Measurements from ENCODE around the gene MVB12B. TPM values are rescaled to one million over a fixed set of nuclear protein-coding genes. Genes with fewer than 3 reads are reported as not detected.

MVB12B gene
- total RNA-seq, 1 donor from 2014 or later, result 26.5 TPM

DNA sequence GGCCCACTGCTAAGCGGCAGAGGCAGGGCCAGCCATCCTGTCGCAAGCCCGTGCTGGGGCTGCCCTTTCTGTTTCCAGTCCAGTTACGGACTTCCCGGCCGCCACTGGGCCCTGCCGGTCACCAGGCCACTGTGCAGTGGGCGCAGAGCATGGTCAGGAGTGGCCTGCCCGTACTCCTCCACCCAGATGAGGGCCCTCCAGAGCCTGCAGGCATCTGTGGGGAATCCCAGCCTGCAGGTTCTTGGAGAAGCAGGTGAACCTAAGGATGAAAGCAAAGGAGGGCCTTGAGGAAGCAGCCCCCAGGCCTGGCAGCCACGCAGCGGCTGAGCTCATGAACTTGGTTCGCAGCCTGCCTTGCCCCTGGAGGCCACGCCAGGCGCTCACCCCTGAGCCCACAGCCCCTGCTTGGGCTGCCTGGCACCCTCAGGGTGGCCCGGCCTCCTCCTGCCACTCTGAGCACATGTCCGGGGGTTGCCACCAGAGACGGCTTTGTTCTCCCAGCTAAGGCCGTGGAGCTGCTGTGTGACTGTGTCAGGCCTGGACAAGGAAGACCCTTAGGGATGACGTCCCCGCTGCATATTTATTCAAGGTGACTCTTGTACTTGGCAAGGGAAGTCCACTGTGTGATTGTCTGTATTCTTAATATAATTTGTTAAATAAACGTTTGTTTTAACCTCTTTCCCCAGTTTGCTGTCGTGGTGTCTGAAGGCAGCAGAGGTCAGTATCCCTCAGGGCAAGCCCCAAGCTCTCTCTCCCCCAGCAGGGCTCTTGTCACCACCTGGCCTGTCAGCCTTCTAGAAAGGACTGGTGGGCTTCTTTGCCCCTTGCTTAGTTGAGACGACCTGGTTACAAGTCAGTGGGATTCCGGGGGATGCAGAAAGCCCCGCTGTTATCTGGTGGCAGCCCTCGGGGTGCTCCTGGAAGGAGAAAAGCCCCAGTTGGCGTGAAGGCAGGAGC is 180.0 kb downstream of the MVB12B start:
- DNase-seq, result no peak

GRCh38 chr9:126507318-126508109 is 180.9 kb downstream of the MVB12B start:
- DNase-seq, result no peak

GRCh38 chr9:126508171-126508591 is 181.6 kb downstream of the MVB12B start:
- no peak for DNase-seq

- DNase-seq, result no peak
Observed at GRCh38 chr9:126508928-126509327, 182.3 kb downstream of the MVB12B start.

GRCh38 chr9:126509718-126510117 is 183.1 kb downstream of the MVB12B start:
- DNase-seq, result no peak

GRCh38 chr9:126510564-126510963 is 183.9 kb downstream of the MVB12B start:
- no peak for DNase-seq

- DNase-seq, result no peak
Observed at GRCh38 chr9:126511411-126511810, 184.8 kb downstream of the MVB12B start.

- no peak for DNase-seq
Observed at GRCh38 chr9:126513159-126514036, 186.8 kb downstream of the MVB12B start.

- peak; percentile 70 for DNase-seq
Observed at GRCh38 chr9:126514037-126514821, 187.6 kb downstream of the MVB12B start.

DNA sequence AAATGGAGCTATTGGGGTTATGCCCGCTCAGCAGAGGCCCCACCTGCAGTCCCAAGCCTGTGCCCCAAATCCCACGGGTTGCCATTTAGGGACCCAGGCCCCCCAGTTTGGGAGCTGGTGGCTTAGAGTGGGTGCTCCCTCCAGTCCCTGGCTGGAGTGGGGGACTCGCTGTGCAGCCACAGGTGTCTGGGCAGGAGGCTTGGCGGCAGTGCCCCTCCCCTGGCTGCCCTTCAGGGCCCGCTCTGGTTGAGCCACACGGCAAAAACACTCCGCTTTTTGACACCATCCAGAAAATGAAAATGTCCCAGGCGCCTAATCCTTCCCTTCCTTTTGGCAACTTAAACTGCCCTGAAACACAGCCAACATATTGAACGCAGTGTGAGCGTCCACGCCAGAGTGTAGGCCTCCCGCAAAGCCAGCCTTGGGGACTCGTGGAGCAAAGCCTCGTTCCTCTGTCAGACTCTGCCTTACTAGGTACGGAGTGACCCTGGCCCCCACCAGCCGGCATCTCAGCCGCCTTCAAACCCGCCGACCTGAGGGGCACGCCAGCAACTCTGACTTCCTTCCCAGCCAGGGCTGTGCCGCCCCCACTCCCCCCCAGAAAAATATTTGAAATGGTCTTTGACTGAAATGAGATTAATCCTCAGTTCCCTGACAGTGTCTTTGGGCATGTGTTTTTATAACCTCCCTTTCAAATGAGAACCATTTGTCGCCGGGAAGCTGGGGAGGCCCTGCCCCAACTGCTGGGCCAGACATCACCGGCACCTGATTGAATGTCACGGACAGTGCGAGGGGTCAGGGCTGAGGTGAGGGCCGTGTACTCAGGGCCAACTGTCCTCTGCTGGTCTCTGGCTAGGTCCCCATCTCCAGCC is 188.6 kb downstream of the MVB12B start:
- DNase-seq, result no peak

DNA sequence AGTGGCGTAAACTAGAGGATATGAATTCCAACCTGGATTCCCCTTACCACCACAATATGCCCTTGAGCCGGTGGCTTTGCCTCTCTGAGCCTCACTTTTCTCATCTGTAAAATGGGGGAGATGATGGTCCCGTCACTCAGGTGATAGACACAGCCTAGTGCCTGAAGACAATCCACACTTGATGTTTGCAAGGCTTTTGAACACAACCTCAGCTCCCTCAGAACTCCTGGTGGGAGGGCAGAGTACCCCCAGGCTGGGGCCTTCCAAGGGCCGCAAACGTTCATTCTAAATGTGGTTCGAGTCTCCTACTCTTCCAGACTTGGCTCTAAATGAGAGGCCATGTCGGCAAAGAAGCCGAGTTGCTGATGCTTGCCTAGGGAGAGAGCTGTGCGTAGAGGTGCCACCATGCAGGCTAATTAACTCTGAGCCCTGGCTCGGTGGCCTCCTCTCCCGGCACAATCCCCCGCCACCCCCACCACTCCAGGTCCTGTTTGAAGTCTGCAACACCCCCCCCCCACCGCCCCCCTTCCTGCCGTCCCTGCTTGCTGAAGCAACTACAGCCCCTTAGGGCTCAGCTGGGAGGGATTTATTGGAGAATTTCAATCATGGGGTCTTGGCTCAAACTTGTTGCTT is 189.4 kb downstream of the MVB12B start:
- DNase-seq, result no peak

DNA sequence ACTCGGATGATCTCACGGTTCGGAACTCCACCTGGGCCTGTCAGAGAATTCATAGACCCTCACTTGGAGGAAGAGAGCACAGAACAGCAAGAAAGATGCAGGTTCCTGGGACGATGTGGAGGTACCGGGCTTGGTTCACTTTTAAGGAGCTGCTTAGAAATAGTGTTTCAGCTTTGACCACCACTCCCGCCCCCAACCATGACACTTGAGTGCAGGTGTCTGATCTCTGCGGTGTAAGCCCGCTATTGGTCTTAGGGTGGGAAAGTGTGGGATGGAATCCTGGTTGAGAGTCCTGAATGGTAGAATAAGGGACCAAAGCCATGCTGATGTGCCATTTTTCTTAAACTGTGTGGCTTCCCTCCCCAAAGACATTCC is 189.9 kb downstream of the MVB12B start:
- DNase-seq, result no peak

DNA sequence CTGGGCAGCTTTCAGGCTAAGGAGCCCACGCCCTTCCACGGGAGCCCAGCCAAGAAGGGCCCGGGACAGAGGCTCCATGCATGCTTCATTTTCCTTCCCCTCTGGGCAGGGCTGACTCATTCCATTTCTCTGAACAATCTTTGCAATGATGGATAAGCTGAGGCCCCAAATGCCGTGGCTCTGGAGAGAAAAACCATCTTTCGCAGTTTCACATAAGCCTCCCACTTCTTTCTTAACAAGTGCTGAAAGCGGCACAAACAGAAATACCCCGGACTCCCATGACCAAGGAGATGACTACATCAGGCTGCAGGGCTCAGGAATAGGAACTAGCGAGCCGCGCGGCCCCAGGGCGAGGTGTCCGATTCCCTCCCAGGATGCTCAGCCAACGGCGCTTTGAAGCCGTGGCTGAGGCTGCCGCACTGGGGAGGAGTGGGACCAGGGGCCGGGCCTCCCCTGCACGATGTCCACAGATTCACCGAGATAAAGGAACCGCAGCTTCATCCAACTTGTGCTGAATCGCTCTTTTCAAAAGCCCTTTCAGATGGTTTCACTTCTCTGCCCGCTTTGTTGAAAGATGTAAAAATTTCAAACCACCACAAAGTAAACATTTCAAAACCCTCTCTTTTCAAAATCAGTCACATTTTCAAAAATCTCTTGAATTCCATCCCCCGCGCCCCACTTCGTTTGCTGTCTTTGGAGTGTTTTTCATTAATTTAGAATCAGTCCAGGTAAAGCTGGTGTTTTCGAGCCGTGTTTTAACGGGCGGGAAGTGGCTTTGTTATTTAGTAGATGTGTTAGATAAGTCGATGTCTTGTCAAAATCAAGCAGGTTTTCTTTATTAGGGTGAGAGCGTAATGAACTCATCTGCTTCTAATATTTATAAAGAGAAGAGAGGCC is 190.6 kb downstream of the MVB12B start:
- DNase-seq, result peak; percentile 78

DNA sequence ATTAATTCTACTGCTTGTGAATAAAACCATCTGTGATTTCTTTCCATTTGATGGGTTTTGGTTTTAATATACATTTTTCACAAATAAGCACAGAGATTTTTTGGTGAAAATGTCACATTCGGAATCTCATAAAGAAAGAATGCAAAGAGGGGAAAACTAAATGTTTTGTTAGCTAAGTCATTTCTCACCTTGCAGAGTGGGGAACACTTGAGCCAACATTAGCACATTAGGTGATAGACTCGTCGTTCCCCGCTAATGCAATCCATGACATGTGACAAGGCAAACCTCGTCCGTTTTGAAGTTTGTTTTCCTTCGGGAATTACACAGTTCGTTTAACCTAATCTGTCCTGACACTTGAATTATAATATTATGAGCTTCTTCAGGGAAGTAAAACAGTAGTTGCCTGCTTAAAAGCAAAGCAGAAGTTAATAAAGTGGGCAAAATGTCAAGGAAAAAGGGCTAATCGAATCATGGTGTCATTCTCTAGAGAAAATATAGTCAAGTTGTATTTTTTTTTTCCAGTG is 191.3 kb downstream of the MVB12B start:
- no peak for DNase-seq

- DNase-seq, result no peak
Observed at GRCh38 chr9:126518763-126519162, 192.1 kb downstream of the MVB12B start.

- no peak for DNase-seq
Observed at GRCh38 chr9:126519660-126520420, 193.2 kb downstream of the MVB12B start.

DNA sequence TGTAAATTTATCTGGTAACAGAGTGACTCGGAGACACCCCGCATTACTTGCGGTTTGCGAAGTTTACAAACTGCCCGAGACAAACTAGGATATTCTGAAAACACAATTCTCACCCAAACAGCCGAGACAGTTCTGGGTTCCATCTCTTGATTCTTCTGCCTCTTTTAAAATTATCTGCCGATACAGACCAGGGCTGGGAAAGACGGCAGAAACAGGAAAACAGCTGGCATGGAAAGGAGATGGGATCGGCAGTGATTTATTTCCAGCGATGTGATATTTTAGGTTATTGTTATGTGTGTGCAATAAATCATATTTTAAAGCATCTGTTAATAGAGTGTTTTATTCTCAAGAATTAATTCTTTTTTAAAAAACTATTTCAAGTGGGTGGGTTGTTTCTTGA is 193.8 kb downstream of the MVB12B start:
- DNase-seq, result no peak

DNA sequence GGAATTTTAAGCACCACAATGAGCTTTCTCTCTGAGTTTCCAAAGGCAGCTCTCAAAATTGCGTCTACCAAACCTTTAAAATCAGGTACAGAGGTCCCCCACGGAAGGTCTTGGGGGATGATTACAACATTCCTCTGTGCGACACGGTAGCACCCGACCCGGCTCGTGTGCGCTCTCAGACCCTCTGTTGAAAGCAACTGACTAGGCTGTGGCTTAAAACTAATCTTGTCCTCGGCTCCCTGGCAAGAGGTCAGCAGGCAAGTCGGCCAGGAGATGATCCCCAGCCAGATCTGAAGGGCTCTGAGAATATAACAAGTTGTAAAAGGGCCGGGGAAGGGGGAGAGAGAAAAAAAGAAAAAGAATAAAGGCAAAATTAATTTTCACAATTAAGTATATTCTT is 194.5 kb downstream of the MVB12B start:
- no peak for DNase-seq

Data from tongue (tissue), 2 donors.